Activated CD8-positive, alpha-beta T cell treated with anti-CD3 and anti-CD28 coated beads for 36 hours (primary cell): ENCODE data around the gene ATG9B. TPM values are rescaled to one million over a fixed set of nuclear protein-coding genes. Genes with fewer than 3 reads are reported as not detected.

Experiments used
- ATAC-seq: fragments of 200-7000 bp; cut with Tn5 transposase; one replicate; pipeline ENCODE4 v1.10.0; 2021; ENCODE audit warnings: mild to moderate bottlenecking, moderate library complexity
- CTCF ChIA-PET: fragments of 350-600 bp; sonication (Branson Sonifier 250); formaldehyde crosslinking; loops from one replicate; lab custom pipeline; 2021; ENCODE audit warnings: antibody characterized with exemption; lab: Charles Lee
- POLR2A ChIA-PET: fragments of 350-600 bp; sonication (Branson Sonifier 250); formaldehyde crosslinking; loops from one replicate; lab custom pipeline; 2021; ENCODE audit warnings: antibody characterized with exemption; lab: Charles Lee
- DNase-seq: peaks from one replicate; pipeline ENCODE4 v3.0.0-alpha.2; 2020
- H3K27ac Mint-ChIP-seq: one replicate; pipeline ENCODE4 v1.8.0; 2021; ENCODE audit warnings: mild to moderate bottlenecking, mixed read lengths
- H3K27me3 Mint-ChIP-seq: one replicate; pipeline ENCODE4 v1.8.0; 2021; ENCODE audit warnings: mixed read lengths
- H3K36me3 Mint-ChIP-seq: one replicate; pipeline ENCODE4 v1.8.0; 2021; ENCODE audit warnings: low read depth, mixed read lengths
- H3K4me1 Mint-ChIP-seq: one replicate; pipeline ENCODE4 v1.8.0; 2021; ENCODE audit warnings: low read depth, mixed read lengths
- H3K4me3 Mint-ChIP-seq: one replicate; pipeline ENCODE4 v1.8.0; 2021; ENCODE audit warnings: mild to moderate bottlenecking, moderate library complexity, mixed read lengths
- H3K9me3 Mint-ChIP-seq: one replicate; pipeline ENCODE4 v1.8.0; 2021; ENCODE audit warnings: mixed read lengths
- intact Hi-C: fragments of 100-400 bp; cut with micrococcal nuclease; formaldehyde crosslinking; loops from one replicate; pipeline ENCODE4 v1.10.0; 2022
- total RNA-seq, 2 experiments: library from RNA; stranded (reverse); gene quantifications; one replicate each; pipeline ENCODE4 v1.2.3, GENCODE V29; 2021
- TF ChIP-seq, protein P1 (sequence below): fragments of 200-600 bp; IDR thresholded peaks from one replicate; pipeline ENCODE4 v1.8.0; 2022; ENCODE audit warnings: antibody characterized with exemption, mild to moderate bottlenecking

ATG9B gene
- total RNA-seq, 2 experiments from 2014 or later = 12.6 to 14.0 TPM

DNA sequence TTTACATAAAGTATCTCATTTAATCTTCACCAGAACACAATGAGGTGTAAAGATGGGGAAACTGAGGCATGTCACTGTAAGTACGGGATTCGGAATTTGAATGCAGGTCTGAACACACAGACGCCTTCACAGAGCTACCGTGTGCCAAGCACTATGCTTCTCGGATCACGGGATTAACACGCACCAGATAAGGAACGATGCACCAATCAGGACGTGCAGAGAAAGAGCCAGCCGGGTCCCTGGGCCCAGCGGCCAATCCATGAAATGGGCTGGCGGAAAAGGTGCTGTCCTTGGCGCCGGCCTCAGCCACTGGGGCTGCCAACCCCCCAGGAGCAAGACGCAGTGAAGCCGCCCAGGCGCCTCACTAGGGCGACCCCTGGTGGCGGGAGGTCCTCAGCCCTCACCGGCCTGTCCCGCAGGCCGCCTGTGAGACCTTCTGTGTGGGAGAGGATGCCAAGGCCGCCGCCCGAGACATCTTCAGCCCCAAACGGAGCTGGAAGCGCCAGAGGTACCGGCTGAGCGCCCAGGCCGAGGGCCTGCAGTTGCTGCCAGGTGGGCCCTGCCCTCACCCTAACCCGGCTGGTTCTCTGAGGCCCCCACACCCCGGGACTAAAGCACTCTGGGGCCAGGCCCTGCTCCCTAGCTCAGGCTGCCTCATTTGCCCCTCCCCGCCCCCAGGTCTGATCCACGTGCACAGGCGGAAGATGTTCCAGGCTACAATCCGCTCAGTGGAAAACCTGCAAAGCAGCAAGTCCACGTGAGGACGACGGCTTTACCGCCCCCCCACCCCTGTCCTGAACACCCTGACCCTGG, 15.6 kb downstream of the ATG9B start:
- intact Hi-C loops = no loop called here
- CTCF ChIA-PET = interaction anchor here (0.7 to 4.3 kb wide), 19 partner anchors 9 to 190 kb away, joined by 3 to 58 read pairs (median 6); partner anchors contain the start of gene ABCB8
- POLR2A ChIA-PET = interaction anchor here (1.0 to 2.5 kb wide), 6 partner anchors 9 to 75 kb away, joined by 3 to 18 read pairs (median 4); partner anchors contain the start of gene TMUB1
- H3K4me3 Mint-ChIP-seq = peak overlapping the region; percentile 77
- DNase-seq (peak; percentile 83), ATAC-seq (peak; percentile 53)
- no peaks in the 10 kb centered on the region for H3K27me3 Mint-ChIP-seq
- peak overlapping the region; percentile 86 for H3K27ac Mint-ChIP-seq
- no peaks in the 10 kb centered on the region for H3K9me3 Mint-ChIP-seq
- TF ChIP-seq, protein P1, sequence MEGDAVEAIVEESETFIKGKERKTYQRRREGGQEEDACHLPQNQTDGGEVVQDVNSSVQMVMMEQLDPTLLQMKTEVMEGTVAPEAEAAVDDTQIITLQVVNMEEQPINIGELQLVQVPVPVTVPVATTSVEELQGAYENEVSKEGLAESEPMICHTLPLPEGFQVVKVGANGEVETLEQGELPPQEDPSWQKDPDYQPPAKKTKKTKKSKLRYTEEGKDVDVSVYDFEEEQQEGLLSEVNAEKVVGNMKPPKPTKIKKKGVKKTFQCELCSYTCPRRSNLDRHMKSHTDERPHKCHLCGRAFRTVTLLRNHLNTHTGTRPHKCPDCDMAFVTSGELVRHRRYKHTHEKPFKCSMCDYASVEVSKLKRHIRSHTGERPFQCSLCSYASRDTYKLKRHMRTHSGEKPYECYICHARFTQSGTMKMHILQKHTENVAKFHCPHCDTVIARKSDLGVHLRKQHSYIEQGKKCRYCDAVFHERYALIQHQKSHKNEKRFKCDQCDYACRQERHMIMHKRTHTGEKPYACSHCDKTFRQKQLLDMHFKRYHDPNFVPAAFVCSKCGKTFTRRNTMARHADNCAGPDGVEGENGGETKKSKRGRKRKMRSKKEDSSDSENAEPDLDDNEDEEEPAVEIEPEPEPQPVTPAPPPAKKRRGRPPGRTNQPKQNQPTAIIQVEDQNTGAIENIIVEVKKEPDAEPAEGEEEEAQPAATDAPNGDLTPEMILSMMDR = peak; percentile 83
- peaks cover 49% of the 10 kb centered on the region for H3K4me1 Mint-ChIP-seq
- peaks cover 2% of the 10 kb centered on the region for H3K36me3 Mint-ChIP-seq

DNA sequence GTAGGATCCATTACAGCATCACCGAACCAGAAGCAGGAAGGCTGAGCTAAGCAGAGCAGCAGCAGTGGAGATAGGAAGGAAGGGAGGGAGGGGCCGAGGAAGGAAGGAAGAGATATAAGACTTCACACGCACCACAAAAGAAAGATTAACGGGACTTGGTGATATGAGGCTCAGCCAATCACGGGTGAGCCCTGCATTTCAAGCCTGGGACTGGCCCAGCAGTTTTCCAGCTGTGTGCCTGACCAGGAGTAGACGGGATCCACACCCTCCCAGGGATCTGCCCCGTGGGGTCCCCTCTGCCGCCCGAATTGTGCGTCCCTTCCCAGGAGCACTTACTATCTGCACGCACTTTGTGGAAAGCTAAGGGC, 16.2 kb downstream of the ATG9B start:
- POLR2A ChIA-PET = interaction anchor here (0.6 to 2.5 kb wide), 8 partner anchors 9 to 547 kb away, joined by 3 to 18 read pairs (median 3); partner anchors contain the start of gene TMUB1
- Mint-ChIP-seq H3K36me3 (no peaks in the 10 kb centered on the region), H3K4me1 (peaks cover 46% of the 10 kb centered on the region), H3K9me3 (no peaks in the 10 kb centered on the region), H3K27ac (peak overlapping the region; percentile 86), H3K27me3 (no peaks in the 10 kb centered on the region), H3K4me3 (peak overlapping the region; percentile 77)
- CTCF ChIA-PET = interaction anchor here (0.7 to 4.3 kb wide), 15 partner anchors 9 to 189 kb away, joined by 3 to 58 read pairs (median 6); partner anchors contain the start of gene ABCB8
- peak; percentile 26 for DNase-seq
- peak; percentile 29 for ATAC-seq
- TF ChIP-seq, protein P1 = no peak
- intact Hi-C loops = no loop called here

DNA sequence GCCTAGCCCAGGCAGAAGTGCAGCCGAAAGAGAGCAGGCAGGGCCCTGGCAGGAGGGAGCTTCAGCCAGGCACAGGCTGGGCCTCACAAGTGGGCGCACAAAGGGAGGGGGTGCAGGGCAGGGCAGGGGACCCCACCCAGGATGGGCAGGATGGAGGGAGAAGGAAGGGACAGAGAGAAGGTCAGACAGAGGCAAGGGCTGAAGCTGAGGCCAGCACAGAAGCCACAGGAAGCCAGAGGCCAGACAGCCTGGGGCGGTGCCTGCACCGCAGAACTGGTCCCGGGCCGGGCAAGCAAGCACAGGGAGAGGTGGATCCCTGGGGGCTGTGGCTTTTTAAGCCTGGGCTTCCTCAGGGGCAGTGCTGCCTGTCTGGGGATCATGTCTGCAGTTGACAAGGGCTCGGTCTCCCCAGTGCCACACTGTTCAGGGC, 16.8 kb downstream of the ATG9B start:
- Mint-ChIP-seq H3K4me1 (peaks cover 40% of the 10 kb centered on the region), H3K27me3 (no peaks in the 10 kb centered on the region), H3K4me3 (peak overlapping the region; percentile 77), H3K9me3 (no peaks in the 10 kb centered on the region), H3K27ac (no peak overlapping the region), H3K36me3 (no peaks in the 10 kb centered on the region)
- ATAC-seq (no peak), DNase-seq (no peak)
- ChIA-PET POLR2A (interaction anchor here (0.6 to 2.5 kb wide), 5 partner anchors 11 to 546 kb away, joined by 3 to 18 read pairs (median 4); no protein-coding TSS in a partner anchor), CTCF (interaction anchor here (0.7 to 4.3 kb wide), 11 partner anchors 9 to 160 kb away, joined by 3 to 58 read pairs (median 10); partner anchors contain the start of gene ABCB8)
- intact Hi-C loops = no loop called here
- TF ChIP-seq, protein P1 = no peak

DNA sequence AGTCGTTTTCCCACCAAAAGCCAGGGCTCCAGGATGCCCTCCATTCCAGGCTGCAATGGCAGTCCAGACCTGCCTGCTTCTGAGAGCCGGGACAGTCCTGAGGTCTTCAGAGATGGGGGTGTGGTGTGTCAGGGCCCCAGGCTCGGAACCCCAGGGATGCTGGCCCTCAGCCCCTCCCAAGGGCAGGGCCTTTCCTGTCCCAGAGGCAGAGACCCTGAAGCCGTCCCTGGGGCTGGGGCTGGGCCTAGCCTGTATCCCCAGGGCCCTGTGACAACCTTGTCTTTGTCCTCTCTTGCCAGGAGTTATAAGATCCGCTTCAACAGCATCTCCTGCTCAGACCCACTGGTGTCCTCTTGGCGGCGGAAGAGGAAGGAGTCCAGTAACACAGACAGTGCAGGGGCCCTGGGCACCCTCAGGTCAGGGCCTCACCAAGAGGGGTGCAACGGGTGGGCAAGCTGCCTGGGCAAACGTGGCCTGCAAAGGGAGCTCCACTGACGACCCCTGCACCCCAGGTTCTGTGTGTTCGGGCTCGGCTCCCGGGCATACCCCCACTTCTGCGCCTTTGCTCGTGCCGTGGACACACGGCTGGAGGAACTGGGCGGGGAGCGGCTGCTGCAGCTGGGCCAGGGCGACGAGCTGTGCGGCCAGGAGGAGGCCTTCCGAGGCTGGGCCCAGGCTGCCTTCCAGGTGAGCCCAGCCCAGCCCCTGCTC, 17.5 kb downstream of the ATG9B start:
- TF ChIP-seq, protein P1 = no peak
- CTCF ChIA-PET = interaction anchor here (0.8 to 4.3 kb wide), 8 partner anchors 11 to 98 kb away, joined by 3 to 58 read pairs (median 3); partner anchors contain the start of gene ABCB8
- ATAC-seq (no peak), DNase-seq (no peak)
- intact Hi-C loops = no loop called here
- H3K4me3 Mint-ChIP-seq = no peak overlapping the region
- H3K27me3 Mint-ChIP-seq = no peaks in the 10 kb centered on the region
- no peak overlapping the region for H3K27ac Mint-ChIP-seq
- H3K36me3 Mint-ChIP-seq = no peaks in the 10 kb centered on the region
- peaks cover 34% of the 10 kb centered on the region for H3K4me1 Mint-ChIP-seq
- POLR2A ChIA-PET = interaction anchor here (1.7 to 1.9 kb wide), 2 partner anchors 12 kb away, joined by 5 to 7 read pairs; no protein-coding TSS in a partner anchor
- no peaks in the 10 kb centered on the region for H3K9me3 Mint-ChIP-seq
